Measurements from ENCODE around the gene CDH4. TPM values are rescaled to one million over a fixed set of nuclear protein-coding genes. Genes with fewer than 3 reads are reported as not detected.

The CDH4 gene
- total RNA-seq, 2 donors from 2014 or later: 0.05 to 2.2 TPM

- WGBS: 72% methylated on average over 16 of the region's 17 CpGs
- DNase-seq (ENCODE audit: low spot score): no peak
- Histone ChIP-seq H3K27me3 (replicated peaks; ENCODE audit: insufficient read depth) (peaks cover 12% of the 10 kb centered on the region), H3K4me1 (replicated peaks) (no peaks in the 10 kb centered on the region), H3K36me3 (no peaks in the 10 kb centered on the region), H3K4me3 (no peak overlapping the region), H3K9me3 (no peaks in the 10 kb centered on the region), H3K27ac (no peak overlapping the region)
- TF ChIP-seq CTCF (IDR thresholded peaks at IDR 0.05) (no peak), POLR2AphosphoS5 (IDR thresholded peaks at IDR 0.05) (no peak), POLR2A (IDR thresholded peaks at IDR 0.05) (no peak)
- intact Hi-C loops (cut with DNase I): no loop called here
Measured at GRCh38 chr20:61638802-61639585, 386.9 kb downstream of the CDH4 start.

- Histone ChIP-seq H3K9me3 (no peaks in the 10 kb centered on the region), H3K4me3 (no peak overlapping the region), H3K4me1 (replicated peaks) (no peaks in the 10 kb centered on the region), H3K27me3 (replicated peaks; ENCODE audit: insufficient read depth) (peaks cover 12% of the 10 kb centered on the region), H3K27ac (no peak overlapping the region), H3K36me3 (no peaks in the 10 kb centered on the region)
- DNase-seq (ENCODE audit: low spot score): no peak
- TF ChIP-seq POLR2A (IDR thresholded peaks at IDR 0.05) (no peak), POLR2AphosphoS5 (IDR thresholded peaks at IDR 0.05) (no peak), CTCF (IDR thresholded peaks at IDR 0.05) (no peak)
- intact Hi-C loops (cut with DNase I): no loop called here
- WGBS: 69% methylated on average over 23 of the region's 23 CpGs
Measured at GRCh38 chr20:61640131-61640870, 388.2 kb downstream of the CDH4 start.

- no peaks in the 10 kb centered on the region for H3K9me3 ChIP-seq
- peaks cover 7% of the 10 kb centered on the region for H3K27me3 ChIP-seq (replicated peaks; ENCODE audit: insufficient read depth)
- intact Hi-C loops (cut with DNase I): no loop called here
Measured at GRCh38 chr20:61640871-61641245, 388.8 kb downstream of the CDH4 start.

GRCh38 chr20:61643656-61644377, 391.8 kb downstream of the CDH4 start:
- Histone ChIP-seq H3K36me3 (no peaks in the 10 kb centered on the region), H3K4me3 (no peak overlapping the region), H3K9me3 (no peaks in the 10 kb centered on the region), H3K4me1 (replicated peaks) (no peaks in the 10 kb centered on the region), H3K27ac (no peak overlapping the region), H3K27me3 (replicated peaks; ENCODE audit: insufficient read depth) (peaks cover 4% of the 10 kb centered on the region)
- no peak for DNase-seq (ENCODE audit: low spot score)
- intact Hi-C loops (cut with DNase I): no loop called here
- TF ChIP-seq CTCF (IDR thresholded peaks at IDR 0.05) (no peak), POLR2AphosphoS5 (IDR thresholded peaks at IDR 0.05) (no peak), POLR2A (IDR thresholded peaks at IDR 0.05) (no peak)
- 79% methylated on average over 12 of the region's 12 CpGs for WGBS

More at GRCh38 chr20:61640871-61641245, 388.8 kb downstream of the CDH4 start:
- no peak overlapping the region for H3K4me3 ChIP-seq
- DNase-seq (ENCODE audit: low spot score): no peak
- no peak overlapping the region for H3K27ac ChIP-seq
- TF ChIP-seq POLR2AphosphoS5 (IDR thresholded peaks at IDR 0.05): no peak
- TF ChIP-seq CTCF (IDR thresholded peaks at IDR 0.05): no peak
- TF ChIP-seq POLR2A (IDR thresholded peaks at IDR 0.05): no peak
- WGBS: 68% methylated on average over 11 of the region's 11 CpGs
- H3K36me3 ChIP-seq: no peaks in the 10 kb centered on the region
- no peaks in the 10 kb centered on the region for H3K4me1 ChIP-seq (replicated peaks)

All from prostate gland (tissue), 2 donors.